ENCODE data around the gene WDR37.
"Not testable (repeated sequence)": the region's sequence is repeated elsewhere in the genome, so short reads cannot be mapped to it uniquely, and the experiment has no call there.

WDR37 gene

DNA sequence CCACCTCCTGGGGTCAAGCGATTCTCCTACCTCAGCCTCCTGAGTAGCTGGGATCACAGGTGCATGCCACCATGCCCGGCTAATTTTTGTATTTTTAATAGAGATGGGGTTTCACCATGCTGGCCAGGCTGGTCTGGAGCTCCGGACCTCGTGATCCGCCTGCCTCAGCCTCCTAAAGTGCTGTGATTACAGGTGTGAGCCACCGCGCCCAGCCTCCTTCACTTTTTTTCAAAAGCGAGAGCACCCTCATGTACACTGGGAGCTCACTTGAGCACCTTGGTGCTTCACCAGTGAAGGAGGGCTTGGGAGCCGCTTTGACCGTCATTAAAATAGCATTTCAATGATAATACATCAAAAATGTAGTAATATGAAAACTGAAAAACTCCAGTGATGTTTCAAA lies 102.4 kb downstream of the WDR37 start:
- H3K4me3 ChIP-seq (ENCODE audit: low read depth, low read length); DNase-seq (ENCODE audit: low read depth): not testable (repeated sequence)

DNA sequence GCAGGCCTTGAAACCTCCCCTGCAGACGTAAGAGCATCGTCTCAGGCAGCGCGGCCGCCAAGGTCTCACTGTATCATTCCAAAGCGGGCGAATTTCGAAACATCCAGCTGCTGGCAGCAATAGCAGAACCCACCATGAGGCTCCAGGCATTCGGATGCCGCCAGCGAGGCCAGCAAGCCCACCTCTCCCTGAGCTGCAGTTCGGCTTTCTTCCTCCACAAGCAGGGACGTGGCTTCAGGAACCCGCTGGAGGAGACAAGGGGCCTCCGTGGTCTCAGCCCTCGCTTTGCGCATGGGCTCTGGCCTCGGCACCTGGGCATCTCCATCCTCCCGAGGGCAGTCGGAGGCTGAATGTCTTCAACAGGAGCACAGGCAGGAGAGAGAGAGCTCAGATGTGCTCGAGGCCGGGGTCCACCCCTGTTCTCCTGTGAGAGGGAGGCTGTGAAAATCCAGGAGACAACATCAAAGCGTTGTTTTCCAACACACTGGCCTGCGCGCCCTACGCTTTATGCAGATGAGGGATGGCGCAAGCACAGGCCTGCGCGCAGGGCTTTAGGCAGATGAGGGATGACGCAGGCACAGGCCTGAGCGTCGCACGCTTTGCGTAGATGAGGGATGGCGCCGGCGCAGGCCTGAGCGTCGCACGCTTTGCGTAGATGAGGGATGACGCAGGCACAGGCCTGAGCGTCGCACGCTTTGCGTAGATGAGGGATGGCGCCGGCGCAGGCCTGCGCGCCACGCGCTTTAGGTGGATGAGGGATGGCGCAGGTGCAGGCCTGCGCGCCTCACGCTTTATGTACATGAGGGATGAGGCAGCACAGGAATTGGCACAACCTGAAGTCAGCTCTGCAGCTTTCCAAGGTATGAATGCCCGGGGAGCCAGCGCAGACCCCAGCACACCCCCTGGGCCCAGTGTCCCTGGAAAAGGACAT lies 103.2 kb downstream of the WDR37 start:
- H3K4me3 ChIP-seq (ENCODE audit: low read depth, low read length): peak overlapping the region; percentile 8
- peak; percentile 7 for DNase-seq (ENCODE audit: low read depth)

DNA sequence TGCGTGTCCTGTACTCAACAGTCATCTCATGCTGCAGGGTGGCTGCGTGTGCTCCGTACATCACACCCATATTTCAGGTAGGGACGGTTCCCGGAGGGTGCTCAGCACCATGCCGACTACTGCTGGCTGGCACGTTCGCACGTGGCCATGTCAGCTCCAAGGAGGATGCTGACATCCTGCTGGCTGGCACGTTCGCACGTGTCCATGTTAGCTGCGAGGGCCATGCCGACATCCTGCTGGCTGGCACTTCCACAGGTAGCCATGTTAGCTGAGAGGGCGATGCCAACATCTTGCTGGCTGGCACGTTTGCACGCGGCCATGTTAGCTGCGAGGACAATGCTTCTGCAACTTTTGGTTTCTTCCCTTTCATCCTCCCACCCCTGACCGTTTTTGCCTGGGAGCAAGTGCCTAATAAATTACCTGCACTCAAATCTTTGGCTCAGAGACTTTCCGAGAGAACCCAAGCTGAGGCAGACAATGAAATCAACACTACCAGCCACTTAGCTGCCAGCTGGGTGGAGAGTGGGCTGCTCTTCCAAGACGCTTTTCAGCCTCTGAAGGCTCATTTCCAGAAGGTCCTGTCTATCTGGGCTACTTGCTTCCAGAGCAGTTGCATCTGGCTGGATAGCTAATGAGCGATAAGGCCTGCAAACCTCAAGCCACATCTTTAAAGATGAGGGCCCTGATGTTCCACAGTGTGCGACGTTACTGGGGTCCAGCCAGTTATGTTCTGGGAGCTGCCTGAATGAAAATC lies 104.6 kb downstream of the WDR37 start:
- no peak for DNase-seq (ENCODE audit: low read depth)

GRCh38 chr10:1161315-1161673 lies 105.1 kb downstream of the WDR37 start:
- DNase-seq (ENCODE audit: low read depth); H3K4me3 ChIP-seq (ENCODE audit: low read depth, low read length): not testable (repeated sequence)

More for the DNA sequence above, 104.6 kb downstream of the WDR37 start:
- H3K4me3 ChIP-seq (ENCODE audit: low read depth, low read length): no peak overlapping the region

DNA sequence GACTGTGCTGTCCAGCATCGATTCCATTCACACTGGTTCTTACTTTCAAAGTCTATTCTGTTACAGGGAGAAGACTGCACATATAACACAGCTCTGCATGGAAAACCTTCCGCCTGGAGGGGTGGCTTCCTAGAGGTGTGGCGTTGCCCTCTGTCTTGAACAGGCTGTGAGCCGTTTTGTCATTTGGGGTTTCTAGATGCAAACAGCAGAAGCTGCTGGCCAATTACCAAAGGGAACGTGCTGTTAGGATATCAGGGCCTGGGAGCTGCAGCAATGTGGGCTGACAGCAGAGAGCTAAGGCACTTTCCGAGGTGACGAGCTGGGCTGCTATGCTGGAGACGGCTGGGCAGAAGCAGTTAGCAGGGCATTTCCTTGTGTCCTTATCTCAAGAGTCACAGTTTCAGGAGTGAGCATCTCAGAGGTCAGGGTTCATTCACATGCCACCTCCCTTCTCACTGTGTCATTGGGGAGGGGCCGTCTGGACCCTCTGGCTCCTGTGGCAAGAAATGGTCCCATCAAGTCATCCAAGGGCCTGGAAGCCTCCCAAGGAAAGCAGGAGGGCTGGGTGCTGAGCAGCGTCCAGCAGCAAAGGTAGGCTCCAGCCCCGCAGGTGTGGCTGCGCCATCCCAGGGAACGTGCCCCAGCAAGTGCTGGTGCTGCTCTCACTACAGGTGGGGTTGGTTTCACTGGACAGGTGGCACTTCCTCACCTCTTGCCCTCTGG lies 106.5 kb downstream of the WDR37 start:
- no peak overlapping the region for H3K4me3 ChIP-seq (ENCODE audit: low read depth, low read length)
- no peak for DNase-seq (ENCODE audit: low read depth)

DNA sequence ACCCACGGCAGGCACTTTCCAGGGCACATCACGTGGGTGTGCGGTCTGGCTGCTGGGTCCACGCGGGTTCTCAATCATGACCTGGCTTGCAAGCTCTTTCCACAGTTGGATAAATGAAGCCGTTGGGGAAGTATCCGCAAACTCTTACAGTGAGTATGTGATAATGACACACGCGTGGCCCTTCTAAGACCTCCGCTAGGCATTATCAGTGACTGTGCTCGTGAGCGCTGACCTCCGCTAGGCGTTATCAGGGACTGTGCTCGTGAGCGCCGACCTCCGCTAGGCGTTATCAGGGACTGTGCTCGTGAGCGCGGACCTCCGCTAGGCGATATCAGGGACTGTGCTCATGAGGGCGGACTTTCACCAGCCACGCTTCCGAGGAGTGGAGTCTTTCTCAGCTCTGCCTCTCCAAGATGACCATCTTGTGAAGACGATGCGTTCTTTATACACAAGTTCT lies 107.0 kb downstream of the WDR37 start:
- H3K4me3 ChIP-seq (ENCODE audit: low read depth, low read length): no peak overlapping the region
- no peak for DNase-seq (ENCODE audit: low read depth)

GRCh38 chr10:1163831-1164230 lies 107.6 kb downstream of the WDR37 start:
- no peak for DNase-seq (ENCODE audit: low read depth)
- H3K4me3 ChIP-seq (ENCODE audit: low read depth, low read length): no peak overlapping the region

GRCh38 chr10:1166101-1166827 lies 110.1 kb downstream of the WDR37 start:
- H3K4me3 ChIP-seq (ENCODE audit: low read depth, low read length): no peak overlapping the region
- DNase-seq (ENCODE audit: low read depth): no peak

GRCh38 chr10:1166828-1167275 lies 110.7 kb downstream of the WDR37 start:
- DNase-seq (ENCODE audit: low read depth): no peak
- no peak overlapping the region for H3K4me3 ChIP-seq (ENCODE audit: low read depth, low read length)

DNA sequence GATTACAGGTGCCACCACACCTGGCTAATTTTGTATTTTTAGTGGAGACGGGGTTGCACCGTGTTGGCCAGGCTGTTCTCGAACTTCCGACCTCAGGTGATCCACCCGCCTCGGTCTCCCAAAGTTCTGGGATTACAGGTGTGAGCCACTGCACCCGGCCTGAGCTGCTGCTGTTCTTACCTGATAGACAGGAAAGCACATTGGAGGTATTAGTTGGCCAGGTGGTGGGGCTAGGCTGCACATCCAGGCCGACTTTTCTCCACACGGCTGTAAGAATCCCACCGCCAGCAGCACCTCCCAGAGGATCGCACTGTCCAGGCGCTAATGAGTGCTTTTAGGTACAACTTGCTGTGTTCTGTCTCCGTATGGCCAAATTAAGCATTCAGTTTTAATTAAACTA lies 112.6 kb downstream of the WDR37 start:
- no peak for DNase-seq (ENCODE audit: low read depth)
- H3K4me3 ChIP-seq (ENCODE audit: low read depth, low read length): no peak overlapping the region

GRCh38 chr10:1169186-1169885 lies 113.2 kb downstream of the WDR37 start:
- no peak overlapping the region for H3K4me3 ChIP-seq (ENCODE audit: low read depth, low read length)
- DNase-seq (ENCODE audit: low read depth): no peak

GRCh38 chr10:1169981-1170866 lies 114.0 kb downstream of the WDR37 start:
- H3K4me3 ChIP-seq (ENCODE audit: low read depth, low read length): no peak overlapping the region
- no peak for DNase-seq (ENCODE audit: low read depth)

DNA sequence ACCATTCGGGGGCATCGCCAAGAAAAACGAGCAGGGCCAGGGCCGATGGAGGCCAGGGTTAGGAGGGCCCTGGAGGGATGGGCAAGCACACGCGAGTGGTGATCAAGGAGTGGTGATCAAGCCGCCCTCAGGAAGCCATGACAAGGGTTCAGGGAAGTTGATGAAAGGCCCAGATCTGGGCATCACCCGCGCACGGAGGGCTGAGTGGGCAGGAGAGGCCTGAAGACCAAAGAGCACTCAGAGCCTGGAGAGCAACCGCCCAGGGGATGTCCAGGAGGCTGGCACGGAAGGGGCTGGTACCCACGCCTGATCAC lies 114.6 kb downstream of the WDR37 start:
- H3K4me3 ChIP-seq (ENCODE audit: low read depth, low read length): no peak overlapping the region
- no peak for DNase-seq (ENCODE audit: low read depth)

DNA sequence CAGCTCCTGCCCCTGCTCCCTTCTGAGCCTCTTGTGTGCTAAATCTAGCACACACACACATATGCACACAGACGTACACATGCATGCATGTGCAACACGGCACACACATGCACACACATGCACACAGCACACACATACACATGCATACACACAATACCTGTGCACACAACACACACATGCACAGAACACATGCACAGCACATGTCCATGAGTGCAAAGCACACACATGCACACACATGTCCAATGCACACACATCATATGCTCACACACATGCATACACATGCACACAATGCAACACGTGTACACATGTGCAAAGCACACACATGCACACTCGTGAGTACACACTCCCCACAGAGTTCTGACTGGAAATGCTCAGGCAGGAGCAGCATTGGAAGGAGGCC lies 115.0 kb downstream of the WDR37 start:
- H3K4me3 ChIP-seq (ENCODE audit: low read depth, low read length): no peak overlapping the region
- DNase-seq (ENCODE audit: low read depth): no peak

DNA sequence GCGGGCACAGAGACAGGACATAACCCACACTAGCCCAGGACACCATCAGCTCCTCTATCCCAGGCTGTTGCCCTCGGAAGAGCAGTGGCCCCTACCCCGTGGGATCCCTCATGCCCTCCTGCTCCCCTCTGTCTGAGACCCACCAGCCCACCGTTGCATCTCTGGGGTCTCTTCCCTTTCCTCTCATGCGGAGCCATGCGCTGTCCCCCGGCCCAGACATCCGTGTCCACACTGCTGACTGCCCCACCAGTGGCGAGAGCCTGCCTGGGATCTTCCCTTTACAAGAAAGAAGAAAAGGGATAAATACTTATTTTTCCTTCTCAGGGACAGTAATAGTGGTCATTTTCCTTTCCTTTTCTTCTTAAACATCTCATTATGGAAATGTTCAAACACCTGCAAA lies 115.4 kb downstream of the WDR37 start:
- no peak for DNase-seq (ENCODE audit: low read depth)
- H3K4me3 ChIP-seq (ENCODE audit: low read depth, low read length): no peak overlapping the region

DNA sequence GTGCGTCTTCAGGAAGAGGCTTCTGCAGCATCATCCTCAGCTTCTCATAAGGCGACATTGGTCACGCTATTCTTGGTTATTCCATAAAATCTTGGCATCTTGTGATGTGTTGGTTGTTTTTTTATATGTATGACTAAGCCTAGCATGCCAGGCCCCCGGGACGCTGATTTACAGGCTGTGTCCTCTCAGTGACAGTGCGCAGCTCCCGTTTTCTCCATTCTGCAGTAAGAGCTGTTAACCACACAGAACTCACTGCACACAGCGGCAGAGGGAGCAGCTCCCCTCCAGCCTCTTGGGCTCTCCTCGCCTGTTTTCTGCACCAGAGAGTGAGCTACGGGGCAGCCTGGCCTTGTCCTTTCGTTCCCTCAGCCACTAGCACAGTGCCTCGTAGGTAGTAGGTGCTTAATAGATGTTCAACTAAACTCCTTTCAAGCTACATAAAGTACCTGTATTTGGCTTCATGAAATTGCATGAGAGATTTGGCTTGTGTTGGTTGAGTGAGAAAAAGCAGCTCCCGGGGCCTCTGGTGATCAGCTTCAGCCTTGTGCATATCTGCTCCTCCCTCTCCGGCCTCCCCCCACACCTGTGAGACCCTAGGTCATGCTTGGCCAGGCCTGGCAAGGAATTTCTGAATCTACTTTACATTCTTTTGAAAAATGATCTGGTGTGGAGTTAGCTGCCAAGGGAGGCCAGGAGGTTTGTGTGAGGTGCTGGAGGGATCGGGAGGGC lies 116.2 kb downstream of the WDR37 start:
- H3K4me3 ChIP-seq (ENCODE audit: low read depth, low read length): no peak overlapping the region
- no peak for DNase-seq (ENCODE audit: low read depth)

- no peak overlapping the region for H3K4me3 ChIP-seq (ENCODE audit: low read depth, low read length)
- no peak for DNase-seq (ENCODE audit: low read depth)
Observed at GRCh38 chr10:1173091-1173490, 116.9 kb downstream of the WDR37 start.
